Natural killer cell (primary cell): ENCODE results near the gene SMTNL2. TPM values are rescaled to one million over a fixed set of nuclear protein-coding genes. Genes with fewer than 3 reads are reported as not detected.

Experiments used
- ATAC-seq, 3 donors: fragments of 150-1000 bp in 2 of 3; fragments of 200-7000 bp in 1 of 3; cut with Tn5 transposase; 1 replicate in 1 of 3; 2 replicates in 2 of 3; pipeline ENCODE4 v1.10.0; 2021; ENCODE audit warnings: mild to moderate bottlenecking in 2 of 3, moderate library complexity in 2 of 3
- DNase-seq, 2 donors: peaks; one replicate each; pipeline versions ENCODE4 v3.0.0 to v3.0.0-alpha.2; 2013 to 2021; ENCODE audit warnings: mixed read lengths in 1 of 2
- H3K27ac ChIP-seq: one replicate; pipeline ENCODE4 v1.5.1; 2013; ENCODE audit warnings: mild to moderate bottlenecking, low read length
- H3K27me3 ChIP-seq: one replicate; pipeline ENCODE4 v1.6.1; 2013; ENCODE audit warnings: low read length; ENCODE audit not compliant: control insufficient read depth, insufficient read depth
- H3K36me3 ChIP-seq: one replicate; pipeline ENCODE4 v1.6.1; 2013; ENCODE audit warnings: low read length; ENCODE audit not compliant: control insufficient read depth, insufficient read depth
- H3K4me1 ChIP-seq: one replicate; pipeline ENCODE4 v1.6.1; 2013; ENCODE audit warnings: low read length; ENCODE audit not compliant: control insufficient read depth, insufficient read depth
- H3K4me3 ChIP-seq: one replicate; pipeline ENCODE4 v1.5.1; 2013; ENCODE audit warnings: low read length
- H3K9me3 ChIP-seq: one replicate; pipeline ENCODE4 v1.6.1; 2013; ENCODE audit warnings: low read length; ENCODE audit not compliant: control insufficient read depth, insufficient read depth
- H3K27ac Mint-ChIP-seq, 2 donors: one replicate each; pipeline ENCODE4 v1.8.0; 2022; ENCODE audit warnings: mild to moderate bottlenecking in 2 of 2, mixed read lengths in 2 of 2, moderate library complexity in 1 of 2
- H3K27me3 Mint-ChIP-seq, 2 donors: one replicate each; pipeline ENCODE4 v1.8.0; 2022; ENCODE audit warnings: low read depth in 2 of 2, mixed read lengths in 2 of 2
- H3K36me3 Mint-ChIP-seq: one replicate; pipeline ENCODE4 v1.8.0; 2022; ENCODE audit warnings: mixed read lengths
- H3K4me1 Mint-ChIP-seq, 2 donors: one replicate each; pipeline ENCODE4 v1.8.0; 2022; ENCODE audit warnings: mixed read lengths in 2 of 2
- H3K4me3 Mint-ChIP-seq: one replicate; pipeline ENCODE4 v1.8.0; 2022; ENCODE audit warnings: mild to moderate bottlenecking, moderate library complexity, mixed read lengths
- H3K9me3 Mint-ChIP-seq, 2 donors: one replicate each; pipeline ENCODE4 v1.8.0; 2022; ENCODE audit warnings: mixed read lengths in 2 of 2
- CTCF ChIP-seq: fragments of 200-600 bp; IDR thresholded peaks from one replicate; pipeline ENCODE4 v1.8.0; 2022; ENCODE audit warnings: antibody characterized with exemption
- WGBS: methylation state at CpG from one replicate; pipeline ENCODE4 v1.1.7; 2013; ENCODE audit warnings: missing lambda C conversion rate; ENCODE audit not compliant: insufficient coverage; 5-methylcytosine and 5-hydroxymethylcytosine counted together
- intact Hi-C: fragments of 100-400 bp; cut with micrococcal nuclease; formaldehyde crosslinking; loops from one replicate; pipeline ENCODE4 v1.14.2; 2022
- total RNA-seq, 4 donors: library from RNA; stranded (reverse); fragments of 120-200 nt in 1 of 4; gene quantifications; one replicate each; pipeline versions ENCODE4 v1.2.3 to v1.2.4, GENCODE V29; 2013 to 2022

Gene SMTNL2
- total RNA-seq, 3 donors from 2014 or later (not counting 1 experiment from before 2014, with no cell fraction given): not detected

GRCh38 chr17:4542003-4542725 is 42.2 kb upstream of the SMTNL2 start:
- Histone ChIP-seq H3K4me3 (no peak overlapping the region), H3K4me1 (no peaks in the 10 kb centered on the region), H3K27me3 (no peaks in the 10 kb centered on the region), H3K36me3 (peaks cover 68% of the 10 kb centered on the region), H3K9me3 (no peaks in the 10 kb centered on the region), H3K27ac (no peak overlapping the region)
- Mint-ChIP-seq H3K9me3 (no peaks in the 10 kb centered on the region), H3K4me1 (peaks cover 0 to 5% of the 10 kb centered on the region in 2 donors), H3K36me3 (no peaks in the 10 kb centered on the region), H3K4me3 (no peak overlapping the region), H3K27ac (no peak overlapping the region), H3K27me3 (no peaks in the 10 kb centered on the region)
- DNase-seq (no peak), ATAC-seq (no peak)
- TF ChIP-seq CTCF: no peak
- intact Hi-C loops: no loop called here
- WGBS: 96% methylated on average over 14 of the region's 14 CpGs

- H3K27me3 ChIP-seq: no peaks in the 10 kb centered on the region
- Mint-ChIP-seq H3K4me1 (peaks cover 0 to 5% of the 10 kb centered on the region in 2 donors), H3K36me3 (no peaks in the 10 kb centered on the region), H3K4me3 (no peak overlapping the region), H3K27me3 (no peaks in the 10 kb centered on the region), H3K27ac (no peak overlapping the region), H3K9me3 (no peaks in the 10 kb centered on the region)
- H3K4me3 ChIP-seq: no peak overlapping the region
- 96% methylated on average over 19 of the region's 19 CpGs for WGBS
- TF ChIP-seq CTCF: no peak
- no peak overlapping the region for H3K27ac ChIP-seq
- no peaks in the 10 kb centered on the region for H3K4me1 ChIP-seq
- ATAC-seq: no peak
- intact Hi-C loops: no loop called here
- DNase-seq: no peak
- H3K9me3 ChIP-seq: no peaks in the 10 kb centered on the region
- peaks cover 74% of the 10 kb centered on the region for H3K36me3 ChIP-seq
Observed at GRCh38 chr17:4542726-4543191, 41.6 kb upstream of the SMTNL2 start.

DNA sequence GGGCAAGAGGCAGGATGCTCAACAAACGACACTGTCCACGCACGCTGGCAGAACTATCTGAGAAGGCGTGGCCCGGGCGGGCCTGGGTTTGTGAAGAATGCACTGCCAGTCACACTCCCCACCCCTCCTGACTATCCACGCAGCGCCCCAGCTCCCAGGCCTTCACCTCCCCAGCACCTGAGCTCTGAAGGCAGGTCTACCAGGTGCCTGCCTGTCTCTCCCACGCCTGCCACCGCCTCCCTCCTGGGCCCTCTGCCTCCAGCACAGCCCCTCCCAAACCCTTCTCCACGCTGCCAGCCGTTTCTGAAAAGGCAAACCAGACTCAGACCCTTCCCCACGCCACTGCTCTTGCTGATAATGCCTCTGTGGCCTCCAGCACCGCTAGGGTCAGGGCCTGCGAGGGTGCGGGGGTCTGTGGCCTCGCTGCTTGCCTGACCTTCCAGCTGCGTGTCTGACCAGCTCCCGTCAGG is 40.7 kb upstream of the SMTNL2 start:
- WGBS: 90% methylated on average over 19 of the region's 19 CpGs
- Mint-ChIP-seq H3K27ac (no peak overlapping the region), H3K27me3 (no peaks in the 10 kb centered on the region), H3K4me3 (no peak overlapping the region), H3K4me1 (peaks cover 0 to 5% of the 10 kb centered on the region in 2 donors), H3K9me3 (no peaks in the 10 kb centered on the region), H3K36me3 (no peaks in the 10 kb centered on the region)
- no peak for TF ChIP-seq CTCF
- H3K36me3 ChIP-seq: peaks cover 81% of the 10 kb centered on the region
- ATAC-seq: no peak
- intact Hi-C loops: no loop called here
- H3K4me1 ChIP-seq: no peaks in the 10 kb centered on the region
- H3K9me3 ChIP-seq: no peaks in the 10 kb centered on the region
- H3K4me3 ChIP-seq: no peak overlapping the region
- no peak for DNase-seq
- no peak overlapping the region for H3K27ac ChIP-seq
- H3K27me3 ChIP-seq: no peaks in the 10 kb centered on the region
